ENCODE measurements around the gene SNAPC4.

GRCh38 chr9:136351252-136351800 is 48.6 kb downstream of the SNAPC4 start:
- TF ChIP-seq POLR2AphosphoS5 (IDR thresholded peaks at IDR 0.05): peak; percentile 11
- no peak for TF ChIP-seq CTCF (IDR thresholded peaks at IDR 0.05; ENCODE audit: poor library complexity, severe bottlenecking)
- TF ChIP-seq TAF1 (IDR thresholded peaks at IDR 0.05; ENCODE audit: low read depth): no peak
- no peak for TF ChIP-seq SMC3 (conservative IDR thresholded peaks at IDR 0.05; ENCODE audit: poor library complexity)
- TF ChIP-seq EZH2 (IDR thresholded peaks at IDR 0.05; ENCODE audit: borderline replicate concordance, insufficient read depth, low read length, poor library complexity, severe bottlenecking): no peak
- TF ChIP-seq RAD21 (conservative IDR thresholded peaks at IDR 0.05): no peak

Measured in neural cell (in vitro differentiated cells).